ENCODE results near the gene MYL5.

Gene MYL5

GRCh38 chr4:680928-681645 is 6.7 kb downstream of the MYL5 start:
- Histone ChIP-seq H3K36me3 (ENCODE audit: control insufficient read depth in 4 of 4, insufficient read depth in 4 of 4, low read length in 3 of 4) (no peaks in the 10 kb centered on the region), H3K27me3 (replicated peaks in 2 of 5; ENCODE audit: control insufficient read depth in 4 of 5, insufficient read depth in 5 of 5, low read length in 4 of 5) (no peaks in the 10 kb centered on the region), H3K27ac (ENCODE audit: insufficient read depth in 1 of 2, low read depth in 1 of 2, low read length in 2 of 2, poor library complexity in 1 of 2, severe bottlenecking in 2 of 2) (no peak overlapping the region), H3K4me3 (ENCODE audit: control insufficient read depth in 1 of 7, extremely low read depth in 1 of 7, insufficient read depth in 4 of 7, low read depth in 2 of 7, low read length in 6 of 7) (peak overlapping the region in 5 of 7 experiments; percentile 40 to 74 (median 61)), H3K4me1 (ENCODE audit: control extremely low read depth in 1 of 4, control insufficient read depth in 4 of 4, insufficient read depth in 4 of 4, low read length in 3 of 4) (peaks cover 0 to 35% (median 28%) of the 10 kb centered on the region in 4 experiments), H3K9me3 (ENCODE audit: control extremely low read depth in 1 of 5, control insufficient read depth in 4 of 5, insufficient read depth in 2 of 5, low read depth in 1 of 5, low read length in 4 of 5) (no peaks in the 10 kb centered on the region)
- CTCF ChIA-PET: interaction anchor here (0.6 kb wide), 1 partner anchor 10 kb away, joined by 3 read pairs; no protein-coding TSS in a partner anchor
- WGBS (ENCODE audit: insufficient coverage): 16% methylated on average over 34 of the region's 62 CpGs
- peak; percentile 52 to 79 (median 78) for DNase-seq
- POLR2A ChIA-PET: no interaction called here

GRCh38 chr4:681736-682451 is 7.6 kb downstream of the MYL5 start:
- peaks cover 0 to 35% (median 25%) of the 10 kb centered on the region in 4 experiments for H3K4me1 ChIP-seq (ENCODE audit: control extremely low read depth in 1 of 4, control insufficient read depth in 4 of 4, insufficient read depth in 4 of 4, low read length in 3 of 4)
- H3K27me3 ChIP-seq (replicated peaks in 2 of 5; ENCODE audit: control insufficient read depth in 4 of 5, insufficient read depth in 5 of 5, low read length in 4 of 5): no peaks in the 10 kb centered on the region
- no peak overlapping the region for H3K27ac ChIP-seq (ENCODE audit: insufficient read depth in 1 of 2, low read depth in 1 of 2, low read length in 2 of 2, poor library complexity in 1 of 2, severe bottlenecking in 2 of 2)
- WGBS (ENCODE audit: insufficient coverage): 92% methylated on average over 39 of the region's 58 CpGs
- ChIA-PET POLR2A (no interaction called here), CTCF (interaction anchor here (0.6 to 1.7 kb wide), 2 partner anchors 29 to 43 kb away, joined by 3 to 5 read pairs; no protein-coding TSS in a partner anchor)
- DNase-seq: no peak
- no peaks in the 10 kb centered on the region for H3K9me3 ChIP-seq (ENCODE audit: control extremely low read depth in 1 of 5, control insufficient read depth in 4 of 5, insufficient read depth in 2 of 5, low read depth in 1 of 5, low read length in 4 of 5)
- no peaks in the 10 kb centered on the region for H3K36me3 ChIP-seq (ENCODE audit: control insufficient read depth in 4 of 4, insufficient read depth in 4 of 4, low read length in 3 of 4)
- H3K4me3 ChIP-seq (ENCODE audit: control insufficient read depth in 1 of 7, extremely low read depth in 1 of 7, insufficient read depth in 4 of 7, low read depth in 2 of 7, low read length in 6 of 7): no peak overlapping the region

GRCh38 chr4:682490-683172 is 8.3 kb downstream of the MYL5 start:
- H3K27ac ChIP-seq (ENCODE audit: insufficient read depth in 1 of 2, low read depth in 1 of 2, low read length in 2 of 2, poor library complexity in 1 of 2, severe bottlenecking in 2 of 2): no peak overlapping the region
- DNase-seq: no peak
- no peaks in the 10 kb centered on the region for H3K9me3 ChIP-seq (ENCODE audit: control extremely low read depth in 1 of 5, control insufficient read depth in 4 of 5, insufficient read depth in 2 of 5, low read depth in 1 of 5, low read length in 4 of 5)
- H3K27me3 ChIP-seq (replicated peaks in 2 of 5; ENCODE audit: control insufficient read depth in 4 of 5, insufficient read depth in 5 of 5, low read length in 4 of 5): no peaks in the 10 kb centered on the region
- no peak overlapping the region for H3K4me3 ChIP-seq (ENCODE audit: control insufficient read depth in 1 of 7, extremely low read depth in 1 of 7, insufficient read depth in 4 of 7, low read depth in 2 of 7, low read length in 6 of 7)
- ChIA-PET POLR2A (no interaction called here), CTCF (interaction anchor here (1.7 kb wide), 1 partner anchor 42 kb away, joined by 5 read pairs; no protein-coding TSS in a partner anchor)
- 99% methylated on average over 20 of the region's 23 CpGs for WGBS (ENCODE audit: insufficient coverage)
- H3K36me3 ChIP-seq (ENCODE audit: control insufficient read depth in 4 of 4, insufficient read depth in 4 of 4, low read length in 3 of 4): no peaks in the 10 kb centered on the region
- peaks cover 0 to 35% (median 25%) of the 10 kb centered on the region in 4 experiments for H3K4me1 ChIP-seq (ENCODE audit: control extremely low read depth in 1 of 4, control insufficient read depth in 4 of 4, insufficient read depth in 4 of 4, low read length in 3 of 4)

- Histone ChIP-seq H3K27ac (ENCODE audit: insufficient read depth in 1 of 2, low read depth in 1 of 2, low read length in 2 of 2, poor library complexity in 1 of 2, severe bottlenecking in 2 of 2) (no peak overlapping the region), H3K9me3 (ENCODE audit: control extremely low read depth in 1 of 5, control insufficient read depth in 4 of 5, insufficient read depth in 2 of 5, low read depth in 1 of 5, low read length in 4 of 5) (no peaks in the 10 kb centered on the region), H3K4me3 (ENCODE audit: control insufficient read depth in 1 of 7, extremely low read depth in 1 of 7, insufficient read depth in 4 of 7, low read depth in 2 of 7, low read length in 6 of 7) (peak overlapping the region in 1 of 7 experiments; percentile 20), H3K4me1 (ENCODE audit: control extremely low read depth in 1 of 4, control insufficient read depth in 4 of 4, insufficient read depth in 4 of 4, low read length in 3 of 4) (peaks cover 0 to 35% (median 25%) of the 10 kb centered on the region in 4 experiments), H3K36me3 (ENCODE audit: control insufficient read depth in 4 of 4, insufficient read depth in 4 of 4, low read length in 3 of 4) (no peaks in the 10 kb centered on the region), H3K27me3 (replicated peaks in 2 of 5; ENCODE audit: control insufficient read depth in 4 of 5, insufficient read depth in 5 of 5, low read length in 4 of 5) (no peaks in the 10 kb centered on the region)
- no peak for DNase-seq
- CTCF ChIA-PET: interaction anchor here (0.7 to 2.2 kb wide), 7 partner anchors 9 to 46 kb away, joined by 3 to 11 read pairs (median 5); no protein-coding TSS in a partner anchor
- POLR2A ChIA-PET: no interaction called here
- 67% methylated on average over 20 of the region's 25 CpGs for WGBS (ENCODE audit: insufficient coverage)
Observed at GRCh38 chr4:683247-683897, 9.0 kb downstream of the MYL5 start.

- DNase-seq: peak; percentile 61 to 79 (median 79)
- H3K9me3 ChIP-seq (ENCODE audit: control extremely low read depth in 1 of 5, control insufficient read depth in 4 of 5, insufficient read depth in 2 of 5, low read depth in 1 of 5, low read length in 4 of 5): no peaks in the 10 kb centered on the region
- no peaks in the 10 kb centered on the region for H3K27me3 ChIP-seq (replicated peaks in 2 of 5; ENCODE audit: control insufficient read depth in 4 of 5, insufficient read depth in 5 of 5, low read length in 4 of 5)
- no peaks in the 10 kb centered on the region for H3K36me3 ChIP-seq (ENCODE audit: control insufficient read depth in 4 of 4, insufficient read depth in 4 of 4, low read length in 3 of 4)
- ChIA-PET CTCF (interaction anchor here (0.7 to 2.2 kb wide), 9 partner anchors 8 to 439 kb away, joined by 3 to 11 read pairs (median 5); no protein-coding TSS in a partner anchor), POLR2A (no interaction called here)
- 50% methylated on average over 16 of the region's 19 CpGs for WGBS (ENCODE audit: insufficient coverage)
- H3K27ac ChIP-seq (ENCODE audit: insufficient read depth in 1 of 2, low read depth in 1 of 2, low read length in 2 of 2, poor library complexity in 1 of 2, severe bottlenecking in 2 of 2): no peak overlapping the region
- H3K4me3 ChIP-seq (ENCODE audit: control insufficient read depth in 1 of 7, extremely low read depth in 1 of 7, insufficient read depth in 4 of 7, low read depth in 2 of 7, low read length in 6 of 7): peak overlapping the region in 1 of 7 experiments; percentile 20
- peaks cover 0 to 42% (median 30%) of the 10 kb centered on the region in 4 experiments for H3K4me1 ChIP-seq (ENCODE audit: control extremely low read depth in 1 of 4, control insufficient read depth in 4 of 4, insufficient read depth in 4 of 4, low read length in 3 of 4)
Observed at GRCh38 chr4:683982-684622, 9.8 kb downstream of the MYL5 start.

GRCh38 chr4:684623-685327 is 10.4 kb downstream of the MYL5 start:
- CTCF ChIA-PET: interaction anchor here (0.7 to 2.2 kb wide), 7 partner anchors 8 to 440 kb away, joined by 3 to 11 read pairs (median 5); no protein-coding TSS in a partner anchor
- 92% methylated on average over 11 of the region's 21 CpGs for WGBS (ENCODE audit: insufficient coverage)
- H3K27ac ChIP-seq (ENCODE audit: insufficient read depth in 1 of 2, low read depth in 1 of 2, low read length in 2 of 2, poor library complexity in 1 of 2, severe bottlenecking in 2 of 2): no peak overlapping the region
- POLR2A ChIA-PET: no interaction called here
- H3K4me1 ChIP-seq (ENCODE audit: control extremely low read depth in 1 of 4, control insufficient read depth in 4 of 4, insufficient read depth in 4 of 4, low read length in 3 of 4): peaks cover 0 to 49% (median 36%) of the 10 kb centered on the region in 4 experiments
- no peaks in the 10 kb centered on the region for H3K36me3 ChIP-seq (ENCODE audit: control insufficient read depth in 4 of 4, insufficient read depth in 4 of 4, low read length in 3 of 4)
- no peaks in the 10 kb centered on the region for H3K9me3 ChIP-seq (ENCODE audit: control extremely low read depth in 1 of 5, control insufficient read depth in 4 of 5, insufficient read depth in 2 of 5, low read depth in 1 of 5, low read length in 4 of 5)
- no peak for DNase-seq
- H3K27me3 ChIP-seq (replicated peaks in 2 of 5; ENCODE audit: control insufficient read depth in 4 of 5, insufficient read depth in 5 of 5, low read length in 4 of 5): no peaks in the 10 kb centered on the region
- no peak overlapping the region for H3K4me3 ChIP-seq (ENCODE audit: control insufficient read depth in 1 of 7, extremely low read depth in 1 of 7, insufficient read depth in 4 of 7, low read depth in 2 of 7, low read length in 6 of 7)
